ENCODE measurements around the gene GPR176.

The GPR176 gene

GRCh38 chr15:39778021-39778420 lies 142.0 kb downstream of the GPR176 start:
- no peak for FAIRE-seq

- no peak for FAIRE-seq
Measured at GRCh38 chr15:39777496-39777895, 142.6 kb downstream of the GPR176 start.

GRCh38 chr15:39776068-39776467 lies 144.0 kb downstream of the GPR176 start:
- no peak for FAIRE-seq

GRCh38 chr15:39774688-39775267 lies 145.3 kb downstream of the GPR176 start:
- no peak for FAIRE-seq

- FAIRE-seq: no peak
Measured at GRCh38 chr15:39770748-39771689, 149.0 kb downstream of the GPR176 start.

- FAIRE-seq: no peak
Measured at GRCh38 chr15:39767921-39768320, 152.1 kb downstream of the GPR176 start.

- no peak for FAIRE-seq
Measured at GRCh38 chr15:39761006-39761405, 159.1 kb downstream of the GPR176 start.

GRCh38 chr15:39756806-39757522 lies 163.1 kb downstream of the GPR176 start:
- peak; percentile 97 for FAIRE-seq

- FAIRE-seq: no peak
Measured at GRCh38 chr15:39752991-39753390, 167.1 kb downstream of the GPR176 start.

- FAIRE-seq: no peak
Measured at GRCh38 chr15:39752246-39752645, 167.8 kb downstream of the GPR176 start.

Data from A204.1 (cell line).